GM12875 (cell line): ENCODE data around the gene PGLYRP1.

Source experiments
- H3K4me3 ChIP-seq: one replicate; pipeline ENCODE4 v1.5.1; 2011; ENCODE audit warnings: low read depth, low read length, control low read depth
- CTCF ChIP-seq: IDR thresholded peaks from 2 replicates; pipeline ENCODE4 v1.5.1; 2011; ENCODE audit warnings: low read depth, mild to moderate bottlenecking, control low read depth, inconsistent platforms, low read length, moderate library complexity, borderline replicate concordance; ENCODE audit not compliant: insufficient read depth

PGLYRP1 gene

GRCh38 chr19:46033401-46033800 lies 10.5 kb upstream of the PGLYRP1 start:
- TF ChIP-seq CTCF = no peak
- no peak overlapping the region for H3K4me3 ChIP-seq

- TF ChIP-seq CTCF = no peak
These were observed 9.8 kb upstream of the PGLYRP1 start for GRCh38 chr19:46032597-46033025.

GRCh38 chr19:46031781-46032596 lies 9.1 kb upstream of the PGLYRP1 start:
- no peak for TF ChIP-seq CTCF
- no peak overlapping the region for H3K4me3 ChIP-seq

More at GRCh38 chr19:46032597-46033025, 9.8 kb upstream of the PGLYRP1 start:
- H3K4me3 ChIP-seq = no peak overlapping the region

- H3K4me3 ChIP-seq = no peak overlapping the region
- no peak for TF ChIP-seq CTCF
These were observed 8.1 kb upstream of the PGLYRP1 start for GRCh38 chr19:46030812-46031550.

GRCh38 chr19:46025835-46026234 lies 3.0 kb upstream of the PGLYRP1 start:
- TF ChIP-seq CTCF = no peak
- no peak overlapping the region for H3K4me3 ChIP-seq

- H3K4me3 ChIP-seq = no peak overlapping the region
- TF ChIP-seq CTCF = no peak
These were observed 492 bp upstream of the PGLYRP1 start for GRCh38 chr19:46023311-46023779.
